NCI-H1694 (cell line): ENCODE measurements around the gene GPA33.

Source experiments
- DNase-seq: peaks from one replicate; lab custom pipeline; 2025; lab: John Stamatoyannopoulos, UW

GPA33 gene

DNA sequence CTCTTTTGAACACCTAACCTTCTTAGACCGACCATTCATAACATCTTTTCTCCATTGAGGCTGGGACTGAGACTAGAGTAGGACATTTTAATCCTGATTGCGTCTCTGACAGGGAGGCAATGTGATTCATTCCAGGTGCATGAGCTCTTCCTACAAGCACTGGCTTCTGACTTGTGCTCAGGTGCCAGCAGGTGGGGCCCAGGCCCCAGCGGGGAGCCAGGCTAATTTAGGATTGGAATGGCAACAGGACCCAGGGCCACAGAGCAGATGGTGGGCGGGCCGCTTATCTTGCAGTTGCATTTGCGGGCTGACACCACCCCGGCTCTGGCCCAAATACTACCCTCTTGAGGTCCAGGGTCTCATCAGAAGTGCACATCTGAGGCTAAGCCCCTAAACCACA, 4.1 kb downstream of the GPA33 start:
- DNase-seq = no peak

GRCh38 chr1:167084757-167085156, 5.4 kb downstream of the GPA33 start:
- no peak for DNase-seq

DNA sequence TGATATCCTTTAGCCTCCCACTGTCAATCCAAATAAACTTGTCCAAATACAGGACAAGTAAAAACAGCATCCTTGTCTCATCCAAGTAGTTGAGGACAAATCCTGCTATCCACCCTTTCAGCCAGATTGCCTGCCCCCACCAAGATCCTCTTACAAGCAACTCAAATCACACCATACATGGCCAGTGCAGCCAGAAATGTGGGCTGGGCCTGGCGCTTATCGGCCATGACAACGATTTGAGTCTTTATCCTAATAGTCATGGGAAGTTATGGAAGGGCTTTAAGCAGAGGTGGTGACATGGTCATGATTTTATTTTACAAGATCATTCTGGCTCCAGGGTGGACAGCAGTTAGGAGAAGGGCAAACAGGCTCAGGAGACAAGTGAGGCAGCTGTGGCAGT, 6.3 kb downstream of the GPA33 start:
- no peak for DNase-seq

GRCh38 chr1:167083066-167083665, 7.0 kb downstream of the GPA33 start:
- DNase-seq = peak; percentile 61

- no peak for DNase-seq
Observed at GRCh38 chr1:167082511-167083027, 7.6 kb downstream of the GPA33 start.

GRCh38 chr1:167081594-167082156, 8.5 kb downstream of the GPA33 start:
- no peak for DNase-seq

- DNase-seq = no peak
Observed at GRCh38 chr1:167077868-167078210, 12.3 kb downstream of the GPA33 start.

DNA sequence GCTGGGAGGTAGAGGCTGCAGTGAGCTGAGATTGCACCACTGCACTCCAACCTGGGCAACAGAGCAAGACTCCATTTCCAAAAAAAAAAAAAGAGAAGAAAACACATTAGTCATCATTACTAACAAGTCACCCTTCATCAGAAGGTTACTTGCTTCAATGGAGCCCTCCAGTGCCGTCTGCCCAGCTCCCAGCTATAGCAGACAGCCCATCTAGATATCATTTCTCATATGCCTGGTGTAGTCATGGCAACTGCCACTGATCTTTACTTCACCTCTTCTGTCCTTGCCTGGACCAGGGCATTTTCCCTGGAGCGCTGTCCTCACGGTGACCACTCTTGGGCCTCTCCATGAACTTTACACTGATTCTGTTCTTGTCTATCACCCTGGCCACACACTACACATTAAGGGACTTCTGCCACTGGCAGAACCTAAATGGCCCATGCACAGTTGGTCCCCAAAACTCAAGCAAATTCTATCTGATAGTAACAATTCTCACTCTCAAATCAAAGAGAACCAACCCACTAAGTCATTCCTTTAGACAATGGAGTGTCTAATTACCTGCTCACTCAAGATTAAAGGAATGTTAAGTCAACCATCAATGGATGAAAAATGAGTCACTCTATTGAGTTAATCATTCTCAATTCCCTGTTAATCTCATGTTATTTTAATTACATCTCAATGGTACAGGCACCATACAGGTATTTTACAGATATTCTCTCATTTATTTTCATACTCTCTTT, 12.9 kb downstream of the GPA33 start:
- DNase-seq = no peak

DNA sequence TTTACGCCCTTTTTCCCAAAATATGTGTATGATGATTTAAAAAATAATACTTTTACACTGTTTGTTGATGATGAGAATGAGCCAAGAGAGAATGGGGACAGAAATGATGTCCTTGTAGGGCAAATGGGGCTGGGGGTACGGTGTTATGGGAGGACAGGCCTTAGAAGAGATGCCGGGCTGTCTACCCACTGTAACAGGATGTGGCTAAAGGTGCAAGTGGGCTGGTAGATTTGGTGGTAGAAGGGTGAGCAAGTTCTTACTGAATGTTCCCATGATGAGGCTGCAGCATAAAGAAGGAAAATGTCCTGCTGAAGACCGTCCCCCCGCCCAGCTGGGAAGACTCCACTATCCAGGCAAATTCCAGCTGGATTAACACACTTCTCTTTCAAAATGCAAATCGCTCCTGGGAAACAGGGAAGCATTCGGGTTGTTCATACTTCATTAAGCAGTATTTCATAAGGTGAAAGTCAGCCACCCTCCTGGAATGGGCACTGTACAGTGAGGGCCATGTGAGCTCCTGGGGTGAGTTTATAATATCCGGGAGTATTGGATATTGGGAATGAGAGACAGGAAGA, 14.0 kb downstream of the GPA33 start:
- no peak for DNase-seq

- no peak for DNase-seq
Observed at GRCh38 chr1:167071286-167071685, 18.9 kb downstream of the GPA33 start.

DNA sequence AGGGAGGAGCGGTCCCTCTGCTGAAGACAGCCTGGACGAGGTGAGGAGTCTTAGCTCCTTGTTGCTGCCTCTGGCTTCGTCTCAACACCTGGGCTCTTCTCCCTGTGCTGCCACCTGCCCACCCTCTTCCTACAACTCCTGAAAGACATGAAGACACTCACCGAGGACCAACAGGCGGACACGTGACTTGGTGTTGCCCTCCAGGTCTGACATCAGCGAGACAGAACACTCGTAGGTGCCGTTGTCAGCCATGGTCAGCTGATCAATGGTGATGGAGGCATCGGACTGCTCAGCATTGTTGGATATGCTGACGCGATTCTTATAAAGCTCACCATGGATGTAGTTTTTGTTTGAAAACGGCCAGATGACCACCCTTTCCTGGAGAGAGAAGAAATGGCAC, 21.4 kb downstream of the GPA33 start:
- no peak for DNase-seq

DNA sequence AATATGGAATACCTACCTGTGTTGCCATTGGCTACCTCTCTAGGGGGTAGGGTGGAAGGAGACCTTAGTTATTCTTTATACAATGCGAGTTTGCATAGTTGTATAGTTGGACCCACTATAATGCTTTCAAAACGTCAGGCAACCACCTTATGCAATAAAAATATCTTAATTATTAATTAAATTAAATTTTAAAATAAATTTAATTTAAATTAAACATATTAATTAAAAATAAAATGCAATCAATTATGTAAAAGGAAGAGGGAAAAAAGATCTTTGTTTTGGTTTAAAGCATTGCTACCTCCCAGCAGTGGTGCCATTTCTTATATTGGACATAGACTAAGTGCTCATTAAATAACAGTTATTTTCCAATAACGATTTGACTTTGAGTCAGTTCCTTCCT, 22.3 kb downstream of the GPA33 start:
- no peak for DNase-seq

DNA sequence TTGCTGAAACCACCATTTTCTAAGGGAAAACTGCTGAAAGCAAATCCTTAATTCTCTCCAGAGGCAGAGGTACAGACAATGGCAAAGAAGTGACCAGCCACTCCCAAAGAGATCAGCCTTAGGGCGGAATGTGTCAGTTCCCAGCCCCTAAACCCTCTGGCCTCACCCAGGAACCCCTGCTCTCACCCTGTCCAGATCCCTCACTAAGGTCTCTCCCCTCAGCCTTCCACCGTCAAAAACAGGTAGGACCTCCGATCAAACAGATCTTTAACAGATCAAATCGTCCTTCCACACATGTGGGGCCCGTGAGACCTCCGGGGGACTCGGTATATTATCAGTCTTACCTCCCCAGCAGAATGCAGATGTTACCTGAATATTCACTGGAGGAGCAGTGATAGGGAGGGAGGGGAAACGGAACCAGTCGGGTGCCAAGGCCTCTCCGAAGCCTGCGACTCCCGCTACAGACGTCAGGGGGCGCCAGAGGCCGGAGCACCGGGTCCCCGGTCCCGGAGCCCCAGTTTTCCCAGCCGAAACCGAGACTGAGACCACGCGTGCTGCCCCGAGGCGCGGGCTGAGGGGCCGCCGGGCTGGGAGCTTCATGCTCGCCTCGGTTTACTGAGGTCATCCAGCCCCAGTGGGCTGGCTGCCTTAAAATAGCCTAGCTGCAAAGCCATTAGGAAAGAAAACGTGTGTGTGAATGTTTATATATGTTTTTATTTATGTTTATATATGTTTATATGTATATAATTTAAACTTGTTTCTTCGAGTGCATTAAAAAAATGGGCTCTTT, 23.6 kb downstream of the GPA33 start:
- DNase-seq = peak; percentile 54

GRCh38 chr1:167065471-167065870, 24.7 kb downstream of the GPA33 start:
- DNase-seq = no peak

- DNase-seq = no peak
Observed at GRCh38 chr1:167064621-167065020, 25.6 kb downstream of the GPA33 start.

DNA sequence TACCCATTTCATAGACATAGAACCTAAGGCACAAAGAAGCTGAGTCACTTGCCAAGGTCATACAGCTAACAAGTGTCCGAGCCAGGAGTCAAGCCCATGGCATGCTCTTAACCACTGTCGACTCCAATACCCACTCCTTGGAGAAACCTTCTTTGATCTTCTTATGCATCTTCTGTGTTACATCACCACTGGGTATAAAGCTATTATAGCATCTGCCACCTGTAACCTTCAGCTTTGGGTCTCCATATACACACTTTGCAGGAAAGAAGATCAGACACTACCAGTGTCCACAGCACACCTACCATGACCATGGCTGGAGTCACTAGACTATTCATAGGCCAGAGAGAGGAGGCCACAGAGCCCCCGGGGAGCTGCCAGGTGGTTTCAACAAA, 29.1 kb downstream of the GPA33 start:
- no peak for DNase-seq

DNA sequence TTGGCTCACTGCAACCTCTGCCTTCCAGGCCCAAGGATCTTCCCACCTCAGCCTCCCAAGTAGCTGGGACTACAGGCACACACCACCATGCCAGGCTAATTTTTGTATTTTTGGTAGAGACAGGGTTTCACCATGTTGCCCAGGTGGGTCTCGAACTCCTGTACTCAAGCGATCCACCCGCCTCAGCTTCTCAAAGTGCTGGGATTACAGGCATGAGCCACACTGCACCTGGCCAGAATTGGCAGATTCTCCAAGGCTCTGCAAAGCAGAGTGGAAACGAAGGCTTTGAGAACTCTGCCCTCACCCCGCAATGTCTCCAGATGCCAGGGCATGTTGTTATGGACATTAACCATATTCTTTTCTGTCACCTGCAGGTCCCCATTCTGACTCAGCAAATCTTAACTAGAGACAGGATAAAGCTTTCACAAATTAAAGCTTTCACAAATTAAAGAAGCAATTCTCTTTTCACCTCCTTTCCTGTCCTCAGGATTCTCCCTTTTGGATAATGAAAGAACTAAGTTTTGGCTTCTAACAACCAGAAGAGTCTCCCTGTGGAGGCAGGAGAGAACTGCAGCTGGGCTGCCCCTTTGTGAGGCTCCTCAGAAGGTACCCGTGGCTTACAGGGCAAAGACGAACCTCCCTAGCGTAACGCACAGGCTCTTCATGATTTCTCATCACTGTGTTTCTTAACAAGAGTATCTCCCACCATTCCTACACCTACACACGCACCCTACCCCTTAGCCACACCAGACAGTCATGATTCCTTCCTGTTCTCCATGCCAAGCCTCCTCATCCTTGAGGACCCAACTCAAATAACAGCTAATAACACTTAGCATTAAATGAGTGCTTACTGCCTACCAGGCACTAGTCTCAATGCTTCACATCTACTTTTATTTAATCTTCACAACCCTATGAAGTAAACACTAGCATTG, 29.8 kb downstream of the GPA33 start:
- DNase-seq = no peak

DNA sequence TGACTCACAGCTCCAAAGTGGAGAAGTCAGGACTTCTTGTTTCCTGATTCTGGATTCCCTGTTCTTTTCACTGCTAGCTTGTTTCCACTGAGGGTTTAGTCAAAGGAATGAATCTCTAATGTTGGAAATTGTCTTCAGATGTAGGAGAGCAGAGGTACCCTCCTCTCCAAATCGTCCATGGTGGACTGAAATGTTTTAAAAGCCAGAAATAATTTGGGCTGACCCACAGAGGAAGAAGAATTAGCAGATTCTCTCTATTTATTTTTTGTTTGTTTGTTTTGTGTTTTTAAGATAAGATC, 30.4 kb downstream of the GPA33 start:
- no peak for DNase-seq

DNA sequence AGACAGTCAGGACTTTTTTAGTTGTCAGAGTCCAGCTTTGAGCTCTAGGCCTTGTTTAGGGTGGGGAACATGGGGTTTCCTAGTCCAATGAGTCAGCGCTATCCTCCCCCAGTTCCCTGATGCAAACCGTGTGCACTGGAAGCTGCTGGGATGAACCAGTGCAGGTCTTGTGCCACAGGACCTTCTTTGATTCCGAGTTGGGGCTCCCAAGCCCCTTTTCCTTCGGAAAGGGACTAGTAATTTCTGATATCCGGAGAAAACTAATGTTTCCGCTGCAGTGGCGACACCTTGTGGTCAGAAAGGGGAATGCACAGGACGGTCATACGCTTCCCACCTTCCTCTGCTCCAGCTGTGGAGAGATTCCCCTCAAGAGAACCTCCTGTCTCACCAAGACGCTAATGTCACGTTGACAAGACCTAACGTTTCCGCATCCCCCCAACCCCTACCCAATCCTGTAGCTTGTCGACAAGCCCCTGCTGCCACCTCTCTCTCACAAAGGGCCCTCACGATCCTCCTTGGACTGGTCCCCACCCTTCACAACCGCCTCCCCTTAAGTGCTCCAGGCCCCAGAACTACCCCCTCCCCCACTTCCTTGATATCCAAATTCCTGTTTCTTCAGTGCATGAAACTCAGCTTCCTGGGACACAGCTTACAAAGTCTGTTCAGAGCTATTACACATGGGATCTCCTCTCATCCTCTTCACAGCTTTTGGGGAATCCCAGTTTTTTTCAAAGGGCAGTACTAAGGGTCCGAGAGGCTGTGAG, 30.9 kb downstream of the GPA33 start:
- DNase-seq = peak; percentile 86

DNA sequence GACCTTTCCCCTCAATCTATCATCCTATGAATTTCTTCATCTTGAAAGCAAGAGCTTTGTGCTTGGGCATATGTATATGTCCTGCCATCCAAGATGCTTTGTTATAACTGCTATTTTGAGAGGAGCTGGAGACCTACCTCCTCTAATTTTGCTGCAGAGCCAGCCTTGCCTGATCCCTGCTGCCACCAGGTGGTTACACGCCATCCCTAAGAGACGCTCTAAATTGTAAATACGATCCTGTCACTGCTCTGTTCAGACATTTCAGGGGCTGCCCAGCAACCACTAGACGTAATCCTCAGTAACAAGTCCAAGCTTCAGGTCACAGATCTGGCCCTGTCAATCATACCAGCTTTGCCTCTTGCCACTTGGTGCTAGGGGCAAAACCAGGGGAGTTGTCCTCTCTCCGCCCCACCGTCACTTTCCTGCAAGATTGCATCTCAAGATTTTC, 32.9 kb downstream of the GPA33 start:
- DNase-seq = peak; percentile 63
